HL-60 (cell line): ENCODE measurements around the gene DAPK1.

Experiments
- SPI1 ChIP-seq: IDR thresholded peaks from 2 replicates; pipeline ENCODE4 v1.6.1; 2012; ENCODE audit warnings: low read depth, mild to moderate bottlenecking, borderline replicate concordance
- TF ChIP-seq, protein P1 (sequence below): IDR thresholded peaks from one replicate; pipeline ENCODE4 v1.5.1; 2011; ENCODE audit warnings: low read length, control low read depth, inconsistent platforms; ENCODE audit not compliant: insufficient read depth

DNA sequence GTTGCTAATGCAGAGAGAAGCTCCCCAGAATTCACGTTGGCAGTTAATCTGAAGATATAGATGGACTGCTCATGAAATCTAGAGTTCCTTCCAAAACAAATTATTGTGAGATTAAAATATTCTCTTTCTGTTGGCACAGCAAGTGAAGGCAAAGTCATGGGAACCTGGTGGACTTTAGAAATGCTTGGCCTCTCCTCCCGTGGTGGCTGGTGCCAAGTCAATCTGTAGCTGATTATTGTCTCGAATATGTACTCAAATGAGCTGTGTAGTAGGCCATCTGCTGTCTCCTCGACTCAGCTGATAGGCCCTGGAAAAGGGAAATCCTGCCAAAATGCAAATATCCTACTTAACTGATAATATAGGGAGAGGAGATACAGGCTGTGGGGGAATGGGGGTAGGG lies 69.3 kb downstream of the DAPK1 start:
- TF ChIP-seq, protein P1, sequence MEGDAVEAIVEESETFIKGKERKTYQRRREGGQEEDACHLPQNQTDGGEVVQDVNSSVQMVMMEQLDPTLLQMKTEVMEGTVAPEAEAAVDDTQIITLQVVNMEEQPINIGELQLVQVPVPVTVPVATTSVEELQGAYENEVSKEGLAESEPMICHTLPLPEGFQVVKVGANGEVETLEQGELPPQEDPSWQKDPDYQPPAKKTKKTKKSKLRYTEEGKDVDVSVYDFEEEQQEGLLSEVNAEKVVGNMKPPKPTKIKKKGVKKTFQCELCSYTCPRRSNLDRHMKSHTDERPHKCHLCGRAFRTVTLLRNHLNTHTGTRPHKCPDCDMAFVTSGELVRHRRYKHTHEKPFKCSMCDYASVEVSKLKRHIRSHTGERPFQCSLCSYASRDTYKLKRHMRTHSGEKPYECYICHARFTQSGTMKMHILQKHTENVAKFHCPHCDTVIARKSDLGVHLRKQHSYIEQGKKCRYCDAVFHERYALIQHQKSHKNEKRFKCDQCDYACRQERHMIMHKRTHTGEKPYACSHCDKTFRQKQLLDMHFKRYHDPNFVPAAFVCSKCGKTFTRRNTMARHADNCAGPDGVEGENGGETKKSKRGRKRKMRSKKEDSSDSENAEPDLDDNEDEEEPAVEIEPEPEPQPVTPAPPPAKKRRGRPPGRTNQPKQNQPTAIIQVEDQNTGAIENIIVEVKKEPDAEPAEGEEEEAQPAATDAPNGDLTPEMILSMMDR, result no peak
- TF ChIP-seq SPI1, result no peak
